AG04449 (cell line): Measurements from ENCODE around the gene ADORA1.

Experiments used
- CTCF ChIA-PET: fragments of 350-600 bp; formaldehyde crosslinking; extraction: SDS; loops from one replicate; lab custom pipeline; 2021; ENCODE audit warnings: antibody characterized with exemption; lab: Yijun Ruan, JAX
- POLR2A ChIA-PET: fragments of 400-600, 350-600 bp; formaldehyde crosslinking; extraction: SDS; loops from one replicate; lab custom pipeline; 2020; ENCODE audit warnings: antibody characterized with exemption, inconsistent platforms; lab: Yijun Ruan, JAX
- DNase-seq: peaks from one replicate; pipeline ENCODE4 v3.0.0-alpha.2; 2010; ENCODE audit warnings: low read depth, low spot score
- H3K4me3 ChIP-seq: 2 replicates; pipeline ENCODE4 v1.5.1; 2011; ENCODE audit warnings: low read depth, mild to moderate bottlenecking, control low read depth, low read length
- TF ChIP-seq, protein P1 (sequence below): IDR thresholded peaks from one replicate; pipeline ENCODE4 v1.5.1; 2011; ENCODE audit warnings: mild to moderate bottlenecking, moderate library complexity, low read length, control low read depth, inconsistent platforms; ENCODE audit not compliant: insufficient read depth; ENCODE audit errors: missing control alignments

The ADORA1 gene

DNA sequence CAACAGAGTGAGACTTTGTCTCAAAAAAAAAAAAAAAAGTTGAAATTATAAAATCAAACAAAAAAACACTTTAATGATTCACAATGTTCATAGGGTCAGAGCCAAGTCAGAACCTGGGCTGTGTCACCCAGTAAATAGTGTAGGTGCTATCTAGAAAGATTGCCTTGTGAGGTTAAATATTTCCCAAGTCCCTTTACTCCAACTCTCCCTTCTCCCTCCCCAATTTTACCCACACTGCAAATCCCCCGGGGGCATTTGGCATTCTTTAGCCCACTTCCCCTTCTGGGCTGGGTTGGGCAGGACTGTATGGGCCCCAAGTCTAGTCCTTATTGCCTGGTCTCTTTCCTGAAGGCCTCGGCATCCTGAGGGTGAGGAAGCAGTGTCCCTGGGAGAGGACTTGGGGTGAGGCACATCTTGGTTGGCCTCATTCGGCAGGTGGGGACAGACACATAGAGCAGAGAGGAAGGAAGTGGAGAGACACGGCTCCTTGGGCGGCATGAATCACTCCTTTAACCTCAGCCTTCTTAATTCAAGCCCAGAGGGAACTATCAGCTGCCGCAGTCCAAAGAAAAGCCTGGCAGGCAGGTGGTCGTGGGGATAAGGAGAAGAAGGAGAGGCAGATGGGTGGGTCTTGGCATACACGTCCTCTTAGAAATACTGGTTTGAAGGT, 8.2 kb downstream of the ADORA1 start:
- no peak overlapping the region for H3K4me3 ChIP-seq
- TF ChIP-seq, protein P1, sequence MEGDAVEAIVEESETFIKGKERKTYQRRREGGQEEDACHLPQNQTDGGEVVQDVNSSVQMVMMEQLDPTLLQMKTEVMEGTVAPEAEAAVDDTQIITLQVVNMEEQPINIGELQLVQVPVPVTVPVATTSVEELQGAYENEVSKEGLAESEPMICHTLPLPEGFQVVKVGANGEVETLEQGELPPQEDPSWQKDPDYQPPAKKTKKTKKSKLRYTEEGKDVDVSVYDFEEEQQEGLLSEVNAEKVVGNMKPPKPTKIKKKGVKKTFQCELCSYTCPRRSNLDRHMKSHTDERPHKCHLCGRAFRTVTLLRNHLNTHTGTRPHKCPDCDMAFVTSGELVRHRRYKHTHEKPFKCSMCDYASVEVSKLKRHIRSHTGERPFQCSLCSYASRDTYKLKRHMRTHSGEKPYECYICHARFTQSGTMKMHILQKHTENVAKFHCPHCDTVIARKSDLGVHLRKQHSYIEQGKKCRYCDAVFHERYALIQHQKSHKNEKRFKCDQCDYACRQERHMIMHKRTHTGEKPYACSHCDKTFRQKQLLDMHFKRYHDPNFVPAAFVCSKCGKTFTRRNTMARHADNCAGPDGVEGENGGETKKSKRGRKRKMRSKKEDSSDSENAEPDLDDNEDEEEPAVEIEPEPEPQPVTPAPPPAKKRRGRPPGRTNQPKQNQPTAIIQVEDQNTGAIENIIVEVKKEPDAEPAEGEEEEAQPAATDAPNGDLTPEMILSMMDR: no peak
- CTCF ChIA-PET: interaction anchor here (0.9 to 2.6 kb wide), 6 partner anchors 9 to 81 kb away, joined by 3 to 16 read pairs (median 4); partner anchors contain the start of gene ADORA1
- POLR2A ChIA-PET: no interaction called here
- no peak for DNase-seq

- H3K4me3 ChIP-seq: no peak overlapping the region
- CTCF ChIA-PET: interaction anchor here (0.9 to 2.6 kb wide), 5 partner anchors 8 to 80 kb away, joined by 3 to 16 read pairs (median 4); partner anchors contain the start of gene ADORA1
- TF ChIP-seq, protein P1: peak; percentile 7
- POLR2A ChIA-PET: no interaction called here
- no peak for DNase-seq
These were observed 9.0 kb downstream of the ADORA1 start for GRCh38 chr1:203136409-203137042.

DNA sequence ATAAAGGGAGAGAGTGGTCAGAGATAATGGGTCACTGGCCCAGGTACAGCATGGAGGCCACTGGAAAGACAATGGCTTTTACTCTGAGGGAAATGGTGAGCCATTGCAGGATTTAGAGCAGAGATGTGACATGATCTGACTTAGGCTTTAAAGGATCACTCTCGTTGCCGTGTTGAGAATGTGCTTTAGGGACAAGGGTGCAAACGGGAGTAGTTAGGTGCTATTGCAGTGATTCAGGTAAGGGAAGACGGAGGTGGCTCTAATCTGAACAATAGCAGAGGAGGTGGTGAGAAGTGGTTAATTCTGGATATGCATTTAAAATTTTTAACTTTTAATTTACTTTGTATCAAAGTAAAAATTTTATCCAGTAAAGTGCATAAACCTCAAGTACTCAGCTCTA, 9.8 kb downstream of the ADORA1 start:
- no peak overlapping the region for H3K4me3 ChIP-seq
- TF ChIP-seq, protein P1: no peak
- CTCF ChIA-PET: interaction anchor here (0.7 to 2.6 kb wide), 5 partner anchors 10 to 36 kb away, joined by 3 to 16 read pairs (median 4); partner anchors contain the start of gene ADORA1
- POLR2A ChIA-PET: no interaction called here
- no peak for DNase-seq

- POLR2A ChIA-PET: no interaction called here
- TF ChIP-seq, protein P1: no peak
- no peak overlapping the region for H3K4me3 ChIP-seq
- CTCF ChIA-PET: interaction anchor here (0.7 to 2.6 kb wide), 5 partner anchors 9 to 35 kb away, joined by 3 to 16 read pairs (median 4); partner anchors contain the start of gene ADORA1
- DNase-seq: no peak
These were observed 10.5 kb downstream of the ADORA1 start for GRCh38 chr1:203138066-203138465.

DNA sequence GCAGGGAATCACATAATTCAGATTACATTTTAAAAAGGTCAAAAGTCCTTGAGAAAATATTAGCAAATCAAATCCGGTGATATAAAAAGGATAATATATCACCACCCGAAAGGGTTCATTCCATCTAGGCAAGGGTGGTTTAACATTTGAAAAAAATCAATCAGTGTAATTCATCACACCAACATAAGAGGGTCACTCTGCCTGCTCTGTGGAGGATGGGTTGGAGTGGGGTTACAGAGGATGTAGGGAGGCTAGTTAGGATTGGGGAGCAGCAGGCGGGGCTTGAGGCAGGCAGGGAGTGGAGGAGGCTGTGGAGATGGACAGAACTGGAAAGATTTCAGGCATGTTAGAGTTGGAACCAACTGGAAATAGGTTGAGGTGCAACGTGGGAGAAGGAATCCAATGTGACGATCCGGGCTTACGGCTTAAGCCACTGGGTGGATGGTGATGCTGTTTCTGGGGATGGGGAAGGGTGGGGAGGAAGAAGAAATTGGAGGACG, 12.5 kb downstream of the ADORA1 start:
- ChIA-PET POLR2A (no interaction called here), CTCF (interaction anchor here (1.1 to 2.5 kb wide), 5 partner anchors 14 to 128 kb away, joined by 3 to 12 read pairs (median 4); no protein-coding TSS in a partner anchor)
- no peak for DNase-seq
- no peak overlapping the region for H3K4me3 ChIP-seq
- TF ChIP-seq, protein P1: no peak
